ENCODE data around the gene TRMT112.

DNA sequence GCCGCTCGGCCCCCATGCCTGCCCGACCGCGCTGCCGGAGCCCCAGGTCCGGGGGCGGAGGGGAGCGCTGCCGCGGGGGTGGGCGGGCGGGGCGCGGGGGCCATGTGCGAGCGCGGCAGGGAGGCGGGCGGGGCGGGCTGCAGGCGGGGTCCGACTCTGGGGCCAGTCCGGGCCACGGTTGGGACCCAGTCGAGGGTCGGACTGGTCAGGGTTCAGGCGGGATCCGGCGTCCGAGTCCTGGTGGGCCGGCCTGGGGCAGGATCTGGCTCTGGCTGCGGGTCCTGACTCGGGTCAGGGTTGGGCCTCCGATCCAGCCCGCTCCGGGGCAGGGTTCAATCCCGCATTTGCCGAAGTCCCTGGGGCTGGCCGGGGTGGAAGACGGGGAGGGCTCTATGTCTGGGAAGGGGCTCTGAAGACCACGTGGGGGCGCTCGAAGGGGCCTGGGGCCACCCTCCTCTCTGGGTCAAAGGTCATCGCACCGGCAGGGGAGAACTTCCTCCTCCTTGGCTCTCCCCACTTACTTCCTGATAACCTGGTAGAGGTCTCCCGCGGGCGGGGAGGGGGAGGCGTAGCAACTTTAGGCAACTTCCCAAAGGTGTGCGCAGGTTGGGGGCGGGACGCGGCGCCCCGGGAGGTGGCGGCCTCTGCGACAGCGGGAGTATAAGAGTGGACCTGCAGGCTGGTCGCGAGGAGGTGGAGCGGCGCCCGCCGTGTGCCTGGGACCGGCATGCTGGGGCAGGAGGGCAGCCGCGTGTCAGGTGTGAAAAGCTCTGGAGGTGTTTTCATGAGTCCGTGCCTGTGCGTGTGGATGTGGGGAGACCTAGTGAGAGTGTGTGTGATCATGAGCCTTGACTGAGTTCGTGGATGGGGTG is 11.4 kb downstream of the TRMT112 start:
- TF ChIP-seq EZH2 (IDR thresholded peaks at IDR 0.05) (no peak), EZH2phosphoT487 (IDR thresholded peaks at IDR 0.05) (no peak)
- TF ChIP-seq, protein P1, sequence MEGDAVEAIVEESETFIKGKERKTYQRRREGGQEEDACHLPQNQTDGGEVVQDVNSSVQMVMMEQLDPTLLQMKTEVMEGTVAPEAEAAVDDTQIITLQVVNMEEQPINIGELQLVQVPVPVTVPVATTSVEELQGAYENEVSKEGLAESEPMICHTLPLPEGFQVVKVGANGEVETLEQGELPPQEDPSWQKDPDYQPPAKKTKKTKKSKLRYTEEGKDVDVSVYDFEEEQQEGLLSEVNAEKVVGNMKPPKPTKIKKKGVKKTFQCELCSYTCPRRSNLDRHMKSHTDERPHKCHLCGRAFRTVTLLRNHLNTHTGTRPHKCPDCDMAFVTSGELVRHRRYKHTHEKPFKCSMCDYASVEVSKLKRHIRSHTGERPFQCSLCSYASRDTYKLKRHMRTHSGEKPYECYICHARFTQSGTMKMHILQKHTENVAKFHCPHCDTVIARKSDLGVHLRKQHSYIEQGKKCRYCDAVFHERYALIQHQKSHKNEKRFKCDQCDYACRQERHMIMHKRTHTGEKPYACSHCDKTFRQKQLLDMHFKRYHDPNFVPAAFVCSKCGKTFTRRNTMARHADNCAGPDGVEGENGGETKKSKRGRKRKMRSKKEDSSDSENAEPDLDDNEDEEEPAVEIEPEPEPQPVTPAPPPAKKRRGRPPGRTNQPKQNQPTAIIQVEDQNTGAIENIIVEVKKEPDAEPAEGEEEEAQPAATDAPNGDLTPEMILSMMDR (IDR thresholded peaks at IDR 0.05): peak; percentile 73
